HG03342 (cell line): ENCODE results near the gene CDH1.

ENCODE experiments used
- ATAC-seq: cut with Tn5 transposase; IDR thresholded peaks from one replicate; pipeline ENCODE4 v1.9.1; 2021; ENCODE audit warnings: mild to moderate bottlenecking, moderate library complexity; ENCODE audit not compliant: unreplicated experiment

Gene CDH1

DNA sequence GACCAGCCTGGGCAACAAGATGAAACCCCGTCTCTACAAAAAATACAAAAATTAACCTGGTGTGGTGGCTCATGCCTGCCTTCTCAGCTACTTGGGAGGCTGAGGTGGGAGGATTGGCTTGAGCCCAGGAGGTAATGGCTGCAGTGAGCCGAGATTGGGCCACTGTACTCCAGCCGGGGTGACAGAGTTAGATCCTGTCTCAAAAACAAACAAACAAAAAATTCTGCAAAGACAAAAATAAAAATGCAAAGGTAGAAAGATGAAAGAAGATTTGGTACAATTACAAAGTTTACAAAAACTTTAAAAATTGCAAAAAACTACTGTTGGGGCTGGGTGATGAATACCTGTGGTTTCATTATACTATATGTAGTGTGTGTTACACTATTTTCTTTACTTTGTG, 5.5 kb upstream of the CDH1 start:
- ATAC-seq = no peak

DNA sequence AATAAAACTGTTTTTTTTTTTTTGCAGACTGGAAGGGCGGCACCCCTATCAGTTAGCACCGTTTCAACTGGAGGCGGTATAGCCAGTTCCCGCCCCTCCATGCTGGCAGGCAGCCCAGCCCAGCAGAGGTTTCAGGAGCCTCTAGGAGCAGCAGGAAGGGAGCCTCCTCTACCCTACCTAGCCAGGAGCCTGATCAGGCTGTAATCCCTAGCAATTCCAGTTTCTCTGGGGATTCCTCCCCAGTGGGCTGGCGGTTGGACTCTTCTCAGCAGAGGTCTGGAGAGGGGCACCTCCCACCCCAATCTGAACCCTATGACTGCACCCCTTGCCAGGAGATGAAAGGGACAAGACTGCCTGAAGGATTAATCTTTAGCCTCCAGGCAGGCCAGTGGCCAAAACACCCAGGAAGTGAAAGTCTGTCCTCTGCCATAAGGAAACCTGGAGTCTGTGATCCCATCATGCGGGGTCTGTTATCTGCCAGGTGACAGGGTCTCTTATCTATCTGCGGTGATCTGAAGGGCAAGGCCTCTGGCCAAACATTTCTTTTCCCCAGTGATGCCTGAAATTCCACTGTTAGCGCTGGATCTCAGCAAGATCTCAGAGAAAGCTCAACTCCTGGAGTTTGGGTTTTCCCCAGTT, 4.9 kb upstream of the CDH1 start:
- no peak for ATAC-seq

DNA sequence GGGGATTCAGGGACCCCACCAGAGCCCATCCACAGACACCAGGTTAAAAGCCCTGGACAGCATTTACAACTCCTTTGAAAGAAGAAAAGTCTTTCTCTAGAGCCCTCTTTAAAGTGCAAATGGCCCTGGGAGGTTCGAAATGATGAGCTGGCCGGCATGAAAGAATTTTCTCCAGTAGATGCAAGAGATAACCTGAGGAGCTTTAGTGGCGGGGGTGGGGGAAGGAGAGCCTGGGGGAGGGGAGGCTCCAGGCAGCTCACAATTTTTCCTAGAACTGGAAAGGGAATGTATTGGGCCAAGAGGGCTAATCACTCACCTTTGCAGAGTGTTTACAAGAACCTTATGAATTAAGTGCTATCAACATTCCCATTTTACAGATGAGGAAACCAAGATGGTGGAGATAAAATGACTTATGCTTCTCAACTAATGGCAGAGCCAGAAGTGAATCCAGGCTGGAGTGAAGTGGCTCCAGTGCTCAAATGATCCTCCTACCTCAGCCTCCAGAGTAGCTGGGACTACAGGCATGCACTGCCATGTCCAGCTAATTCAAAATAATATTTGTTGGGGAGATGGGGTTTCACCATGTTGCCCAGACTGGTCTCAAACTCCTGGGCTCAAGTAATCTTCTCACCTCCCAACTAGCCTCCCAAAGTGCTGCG, 4.2 kb upstream of the CDH1 start:
- no peak for ATAC-seq

DNA sequence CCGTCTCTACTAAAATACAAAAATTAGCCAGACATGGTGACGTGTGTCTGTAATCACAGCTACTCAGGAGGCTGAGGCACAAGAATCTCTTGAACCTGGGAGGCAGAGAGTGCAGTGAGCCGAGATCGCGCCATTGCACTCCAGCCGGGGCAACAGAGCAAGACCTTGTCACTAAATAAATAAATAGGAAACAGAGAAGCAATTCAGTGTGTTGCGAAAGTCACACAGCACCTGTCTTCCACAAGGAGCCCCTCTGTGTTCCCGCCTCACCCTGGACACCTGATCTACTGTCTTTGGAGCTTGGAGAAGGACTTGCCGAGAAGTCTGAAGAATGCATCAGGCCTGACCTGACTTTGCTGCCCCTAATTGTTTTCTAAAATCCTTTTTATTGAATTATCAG, 3.5 kb upstream of the CDH1 start:
- no peak for ATAC-seq

DNA sequence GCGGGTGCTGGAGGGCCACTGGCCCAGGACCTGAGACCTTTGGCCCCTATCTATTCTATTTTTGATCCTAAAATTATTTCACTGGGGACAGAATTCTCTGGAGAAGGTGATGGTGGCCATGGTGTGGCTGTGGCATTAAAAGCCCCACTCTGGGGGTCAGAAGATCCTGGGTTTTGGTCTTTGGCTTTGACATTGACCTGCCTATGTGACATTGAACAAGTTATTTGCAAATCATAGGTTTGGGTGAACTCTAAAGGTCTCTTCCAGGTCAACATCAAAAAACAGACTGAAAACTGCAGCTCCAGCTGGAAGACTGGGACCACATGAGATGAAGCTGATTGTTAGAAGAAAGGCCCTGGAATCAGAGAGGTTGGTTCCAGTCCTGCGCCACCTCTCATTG, 2.3 kb upstream of the CDH1 start:
- no peak for ATAC-seq

DNA sequence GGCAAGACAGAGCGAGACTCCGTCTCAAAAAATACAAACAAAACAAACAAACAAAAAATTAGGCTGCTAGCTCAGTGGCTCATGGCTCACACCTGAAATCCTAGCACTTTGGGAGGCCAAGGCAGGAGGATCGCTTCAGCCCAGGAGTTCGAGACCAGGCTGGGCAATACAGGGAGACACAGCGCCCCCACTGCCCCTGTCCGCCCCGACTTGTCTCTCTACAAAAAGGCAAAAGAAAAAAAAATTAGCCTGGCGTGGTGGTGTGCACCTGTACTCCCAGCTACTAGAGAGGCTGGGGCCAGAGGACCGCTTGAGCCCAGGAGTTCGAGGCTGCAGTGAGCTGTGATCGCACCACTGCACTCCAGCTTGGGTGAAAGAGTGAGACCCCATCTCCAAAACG, 531 bp upstream of the CDH1 start:
- ATAC-seq = no peak

GRCh38 chr16:68737730-68738629, 888 bp downstream of the CDH1 start:
- ATAC-seq = no peak

DNA sequence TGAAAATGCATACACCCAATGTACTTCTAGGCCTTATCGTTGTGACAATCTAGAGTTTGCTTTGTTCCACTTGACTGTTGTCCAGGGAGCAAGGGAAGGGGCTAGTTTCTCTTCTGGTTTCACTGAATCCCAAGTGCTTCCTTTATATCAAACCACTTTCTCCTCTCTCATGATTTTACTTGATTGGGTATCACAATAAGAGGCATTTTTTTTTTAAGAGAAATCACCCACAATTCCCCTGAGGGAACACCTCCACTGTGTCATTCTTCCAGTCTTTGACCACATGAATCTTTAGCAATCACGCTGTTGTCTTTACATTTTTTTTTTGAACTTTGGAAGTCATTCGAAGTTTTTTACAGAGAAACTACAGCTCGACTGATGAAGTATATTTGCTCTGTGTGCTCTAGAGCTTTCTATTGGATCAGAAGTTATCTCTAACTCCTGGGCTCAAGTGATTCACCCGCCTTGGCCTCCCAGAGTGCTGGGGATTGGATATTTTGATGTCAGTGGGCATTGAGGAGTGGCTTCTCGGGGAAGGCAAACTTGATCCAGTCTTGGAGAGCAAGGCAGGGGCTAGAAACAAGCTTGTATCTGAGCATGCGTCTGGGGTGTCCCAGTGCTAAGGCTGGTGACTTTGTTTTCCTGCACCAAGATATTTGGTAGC, 3.0 kb downstream of the CDH1 start:
- ATAC-seq = no peak

GRCh38 chr16:68740628-68741346, 3.7 kb downstream of the CDH1 start:
- no peak for ATAC-seq

DNA sequence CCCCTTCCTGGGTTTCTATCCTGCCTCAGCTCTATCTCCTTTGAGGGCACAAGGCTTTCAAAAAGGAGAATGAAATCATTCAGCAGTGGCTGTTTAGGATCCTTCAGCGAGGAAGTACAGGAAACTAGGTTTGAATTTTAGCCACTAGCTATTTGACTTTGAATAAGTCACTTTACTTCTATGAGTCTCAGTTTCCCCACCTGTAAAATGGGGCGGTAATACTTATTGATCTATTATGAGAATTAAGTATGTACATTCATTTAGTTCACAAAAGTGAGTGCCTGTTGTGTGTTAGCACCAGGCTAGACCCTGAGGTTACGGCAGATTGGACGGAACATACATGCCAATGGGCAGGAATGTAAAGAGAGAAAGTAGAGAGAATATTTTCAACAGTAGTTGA, 6.6 kb downstream of the CDH1 start:
- no peak for ATAC-seq

DNA sequence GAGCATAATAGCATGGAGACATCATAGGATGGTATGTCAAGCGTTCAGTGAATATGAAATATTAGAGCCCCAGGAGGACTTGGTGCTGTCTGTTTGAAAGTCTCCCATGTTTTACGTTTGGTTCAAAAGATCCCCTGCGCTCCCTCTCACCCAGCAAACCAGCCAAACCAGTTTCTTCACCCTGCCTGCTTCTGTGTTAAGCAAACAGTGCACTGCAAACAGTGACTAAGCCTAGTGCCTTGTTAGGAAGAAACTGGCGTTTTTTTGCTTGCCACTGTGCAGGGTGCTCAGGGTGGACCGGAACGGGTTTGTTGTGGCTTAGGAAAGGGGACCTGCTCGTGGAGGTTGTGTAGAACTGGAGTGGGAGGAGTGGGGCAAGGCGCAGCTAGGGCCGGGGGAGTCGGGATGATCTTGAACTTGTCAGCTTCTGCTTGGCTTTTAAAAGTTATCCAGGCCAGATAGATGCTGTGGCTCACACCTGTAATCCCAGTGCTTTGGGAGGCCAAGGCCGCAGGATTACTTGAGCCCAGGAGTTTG, 7.7 kb downstream of the CDH1 start:
- ATAC-seq = no peak

GRCh38 chr16:68746951-68747350, 9.9 kb downstream of the CDH1 start:
- ATAC-seq = no peak

- no peak for ATAC-seq
These were observed 12.3 kb downstream of the CDH1 start for GRCh38 chr16:68749432-68749831.

GRCh38 chr16:68750193-68750695, 13.2 kb downstream of the CDH1 start:
- ATAC-seq = no peak

- ATAC-seq = no peak
These were observed 14.1 kb downstream of the CDH1 start for GRCh38 chr16:68751160-68751559.

GRCh38 chr16:68752602-68753001, 15.5 kb downstream of the CDH1 start:
- no peak for ATAC-seq

DNA sequence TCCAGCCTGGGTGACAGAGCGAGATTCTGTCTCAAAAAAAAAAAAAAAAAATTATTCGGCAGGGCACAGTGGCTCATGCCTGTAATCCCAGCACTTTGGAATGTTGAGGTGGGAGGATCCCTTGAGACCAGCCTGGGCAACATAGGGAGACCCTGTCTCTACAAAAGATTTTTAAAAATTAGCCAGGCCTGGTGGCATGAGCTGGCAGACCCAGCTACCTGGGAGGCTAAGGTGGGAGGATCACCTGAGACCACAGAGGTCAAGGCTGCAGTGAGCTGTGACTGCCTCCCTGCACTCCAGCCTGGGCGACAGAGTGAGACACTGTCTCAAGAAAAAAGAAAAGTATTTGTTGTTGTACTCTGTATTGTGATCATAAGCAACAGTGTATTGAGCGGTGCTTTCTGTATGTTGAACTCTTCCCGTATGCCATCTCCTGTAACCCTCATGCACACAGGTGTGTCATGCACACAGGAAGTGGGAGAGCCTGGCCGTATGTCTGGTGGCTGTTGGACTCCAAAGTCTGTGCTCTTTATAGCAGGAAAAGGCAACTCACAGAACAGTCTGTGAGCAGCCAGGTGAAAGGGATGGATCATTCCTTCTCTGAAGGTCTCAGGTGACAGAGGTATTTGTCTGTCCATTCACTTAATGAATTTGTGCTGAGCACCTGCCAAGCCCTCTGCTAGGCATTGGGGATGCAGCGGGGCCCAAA, 17.1 kb downstream of the CDH1 start:
- ATAC-seq = no peak

- ATAC-seq = peak; percentile 64
These were observed 19.3 kb downstream of the CDH1 start for GRCh38 chr16:68756239-68756915.

GRCh38 chr16:68757625-68757935, 20.5 kb downstream of the CDH1 start:
- ATAC-seq = no peak
